VCaP (cell line): Measurements from ENCODE around the gene CAPN7.

Experiments used
- H3K27ac ChIP-seq: fragments of 450-650 bp; 2 replicates; pipeline ENCODE4 v1.5.1; 2017
- TF ChIP-seq, protein P1 (sequence below): fragments of 450-650 bp; conservative IDR thresholded peaks from 2 replicates; pipeline ENCODE4 v1.5.1; 2017; ENCODE audit warnings: mild to moderate bottlenecking, moderate library complexity

CAPN7 gene

DNA sequence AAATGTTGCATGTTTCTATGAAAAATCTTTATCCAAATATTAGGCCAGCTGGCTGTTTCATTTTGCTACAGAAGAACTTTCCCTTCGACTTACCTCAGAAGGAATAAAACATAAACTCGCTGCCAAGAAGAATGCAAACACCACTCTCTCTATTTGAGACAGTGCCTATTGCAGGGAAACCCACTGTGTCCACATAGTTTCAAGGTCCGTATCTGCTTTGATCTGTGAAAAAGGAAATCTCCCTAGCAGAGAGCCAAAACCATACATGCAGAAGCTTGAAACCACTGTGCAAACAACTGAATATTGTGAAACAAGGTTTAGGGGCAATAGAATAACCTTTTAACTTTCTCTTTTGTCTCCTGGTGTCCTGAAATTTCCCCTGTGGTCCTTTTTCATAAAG lies 35.0 kb upstream of the CAPN7 start:
- TF ChIP-seq, protein P1, sequence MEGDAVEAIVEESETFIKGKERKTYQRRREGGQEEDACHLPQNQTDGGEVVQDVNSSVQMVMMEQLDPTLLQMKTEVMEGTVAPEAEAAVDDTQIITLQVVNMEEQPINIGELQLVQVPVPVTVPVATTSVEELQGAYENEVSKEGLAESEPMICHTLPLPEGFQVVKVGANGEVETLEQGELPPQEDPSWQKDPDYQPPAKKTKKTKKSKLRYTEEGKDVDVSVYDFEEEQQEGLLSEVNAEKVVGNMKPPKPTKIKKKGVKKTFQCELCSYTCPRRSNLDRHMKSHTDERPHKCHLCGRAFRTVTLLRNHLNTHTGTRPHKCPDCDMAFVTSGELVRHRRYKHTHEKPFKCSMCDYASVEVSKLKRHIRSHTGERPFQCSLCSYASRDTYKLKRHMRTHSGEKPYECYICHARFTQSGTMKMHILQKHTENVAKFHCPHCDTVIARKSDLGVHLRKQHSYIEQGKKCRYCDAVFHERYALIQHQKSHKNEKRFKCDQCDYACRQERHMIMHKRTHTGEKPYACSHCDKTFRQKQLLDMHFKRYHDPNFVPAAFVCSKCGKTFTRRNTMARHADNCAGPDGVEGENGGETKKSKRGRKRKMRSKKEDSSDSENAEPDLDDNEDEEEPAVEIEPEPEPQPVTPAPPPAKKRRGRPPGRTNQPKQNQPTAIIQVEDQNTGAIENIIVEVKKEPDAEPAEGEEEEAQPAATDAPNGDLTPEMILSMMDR, result no peak
- peak overlapping the region; percentile 81 for H3K27ac ChIP-seq

DNA sequence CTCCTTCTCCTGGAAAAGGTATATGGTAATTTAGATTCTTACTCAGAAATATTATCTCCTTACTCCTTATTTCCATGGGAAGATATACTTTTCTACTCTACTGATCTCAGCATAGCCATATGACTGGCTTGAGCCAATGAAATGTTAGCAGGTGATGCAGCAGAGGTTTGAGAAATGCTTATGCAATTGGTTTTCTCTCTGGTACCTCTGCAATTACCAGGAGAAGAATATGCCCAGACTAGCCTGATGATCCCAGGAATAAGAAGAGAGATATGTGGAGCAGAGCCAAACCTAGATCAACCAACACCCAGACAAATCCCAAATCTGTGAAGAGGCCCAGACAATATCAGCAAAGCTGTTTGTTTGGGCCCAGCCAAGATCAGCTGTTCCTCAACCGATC lies 33.2 kb upstream of the CAPN7 start:
- TF ChIP-seq, protein P1, result no peak
- H3K27ac ChIP-seq, result no peak overlapping the region

GRCh38 chr3:15174953-15175352 lies 31.1 kb upstream of the CAPN7 start:
- TF ChIP-seq, protein P1, result no peak
- no peak overlapping the region for H3K27ac ChIP-seq

DNA sequence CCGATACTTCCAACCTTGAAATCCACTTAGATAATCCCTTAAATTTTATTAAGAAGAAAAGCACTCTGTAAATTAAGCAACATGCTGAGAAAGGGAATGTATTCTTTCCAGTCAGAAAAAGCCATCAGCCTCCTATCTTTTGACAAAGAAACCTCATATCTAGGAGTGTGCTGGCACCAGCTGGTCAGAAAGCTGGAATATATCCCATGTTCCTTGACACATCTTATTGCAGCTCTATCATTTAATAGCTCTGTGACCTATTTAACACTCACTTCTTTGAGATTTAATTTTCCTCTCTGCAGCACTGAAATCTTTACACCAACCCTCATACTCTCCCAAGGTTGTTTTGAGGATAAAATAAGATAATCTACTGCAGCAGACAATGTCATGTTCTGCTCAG lies 30.4 kb upstream of the CAPN7 start:
- no peak overlapping the region for H3K27ac ChIP-seq
- TF ChIP-seq, protein P1, result no peak

DNA sequence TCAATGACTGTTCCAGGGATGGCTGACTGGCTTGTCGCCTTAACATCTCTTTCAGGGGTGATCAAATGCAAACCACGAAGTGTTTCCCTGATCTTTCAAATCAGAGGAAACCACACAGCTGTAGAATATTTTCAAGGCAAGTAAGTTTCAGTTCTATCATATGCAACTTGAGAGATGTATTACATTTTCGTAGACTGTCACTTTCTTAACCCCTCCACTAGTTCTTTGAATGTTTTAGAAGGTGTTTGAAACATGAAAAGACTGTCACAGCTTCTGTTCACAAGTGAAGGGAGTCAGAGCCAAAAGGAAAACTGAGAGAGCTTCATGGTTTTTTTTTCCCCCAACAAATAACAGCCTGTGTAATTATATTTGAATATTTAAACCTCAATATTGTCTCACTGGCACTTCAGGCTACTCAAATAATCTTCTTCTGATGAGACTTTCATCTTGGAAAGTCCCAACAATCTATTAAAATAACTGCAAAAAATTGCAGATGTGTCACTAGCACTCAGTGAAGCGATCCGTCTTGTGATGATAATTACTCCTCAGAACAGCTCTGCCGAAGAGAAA lies 25.9 kb upstream of the CAPN7 start:
- TF ChIP-seq, protein P1, result no peak
- no peak overlapping the region for H3K27ac ChIP-seq

DNA sequence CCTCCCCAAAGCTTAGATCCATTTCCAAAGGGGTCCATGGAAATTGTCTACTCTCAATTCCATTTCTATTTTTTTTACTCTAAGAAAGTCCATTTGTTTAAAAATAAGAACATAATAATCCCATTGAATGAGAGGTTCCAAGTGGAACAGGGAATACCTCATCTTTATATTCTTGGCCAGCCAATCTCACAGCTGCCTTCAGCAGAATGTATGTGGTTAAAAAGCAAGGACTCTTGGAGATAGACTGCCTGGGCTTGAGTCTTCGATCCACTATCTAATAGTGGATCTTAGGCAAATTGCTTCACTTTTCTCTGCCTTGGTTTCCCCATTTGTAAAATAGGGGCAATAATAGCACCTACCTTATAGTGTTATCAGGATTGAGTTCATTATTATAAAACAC lies 24.5 kb upstream of the CAPN7 start:
- no peak overlapping the region for H3K27ac ChIP-seq
- TF ChIP-seq, protein P1, result no peak

DNA sequence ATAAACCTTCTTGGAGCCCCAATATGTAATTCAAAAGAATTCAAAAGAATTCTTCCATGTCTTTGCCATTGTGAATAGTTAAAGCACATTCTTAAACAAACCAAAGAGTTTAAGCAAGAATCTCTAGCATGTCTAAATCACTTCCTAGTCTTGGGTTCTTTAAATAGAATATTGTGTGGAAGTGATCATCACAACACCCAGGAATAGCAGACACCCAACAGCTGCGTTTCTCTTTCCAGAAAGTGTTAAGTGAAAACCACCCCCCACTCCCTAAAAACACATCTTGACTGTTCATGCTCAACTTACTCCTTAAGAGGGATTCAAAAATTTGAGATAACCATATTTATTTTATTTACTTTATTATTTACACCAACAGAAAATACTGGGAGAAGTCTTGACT lies 24.1 kb upstream of the CAPN7 start:
- TF ChIP-seq, protein P1, result no peak
- H3K27ac ChIP-seq, result no peak overlapping the region
